KMS-11 (cell line): Measurements from ENCODE around the gene ENTR1.

Experiments
- H2AFZ ChIP-seq: fragments of 200-600 bp; sonication (generic); 2 replicates; pipeline ENCODE4 v1.6.1; 2016; ENCODE audit warnings: antibody characterized with exemption, mixed run types, low read depth
- H3K27ac ChIP-seq: fragments of 200-600 bp; sonication (generic); 2 replicates; pipeline ENCODE4 v1.6.1; 2016; ENCODE audit warnings: mild to moderate bottlenecking, mixed run types
- H3K27me3 ChIP-seq: fragments of 200-600 bp; sonication (generic); 2 replicates; pipeline ENCODE4 v1.6.1; 2017; ENCODE audit warnings: mild to moderate bottlenecking, low read depth, mixed run types, moderate library complexity; ENCODE audit not compliant: insufficient read depth
- H3K36me3 ChIP-seq: fragments of 200-600 bp; sonication (generic); 2 replicates; pipeline ENCODE4 v1.6.1; 2017; ENCODE audit warnings: mild to moderate bottlenecking, mixed run types; ENCODE audit not compliant: insufficient read depth
- H3K4me1 ChIP-seq: fragments of 200-600 bp; sonication (generic); 2 replicates; pipeline ENCODE4 v1.6.1; 2016; ENCODE audit warnings: mild to moderate bottlenecking, low read depth, mixed run types; ENCODE audit not compliant: poor library complexity, severe bottlenecking
- H3K4me2 ChIP-seq: fragments of 200-600 bp; sonication (generic); 2 replicates; pipeline ENCODE4 v1.7.0; 2016; ENCODE audit warnings: mild to moderate bottlenecking, mixed run types
- H3K4me3 ChIP-seq: fragments of 200-600 bp; sonication (generic); IDR thresholded peaks from 2 replicates; pipeline ENCODE4 v1.6.1; 2017; ENCODE audit warnings: low read depth, low read length, mixed read lengths; ENCODE audit not compliant: insufficient read depth
- H3K79me2 ChIP-seq: fragments of 200-600 bp; sonication (generic); 2 replicates; pipeline ENCODE4 v1.6.1; 2016; ENCODE audit warnings: low read depth, mixed run types; ENCODE audit not compliant: insufficient read depth
- H3K9ac ChIP-seq: fragments of 200-600 bp; sonication (generic); 2 replicates; pipeline ENCODE4 v1.6.1; 2016; ENCODE audit warnings: mild to moderate bottlenecking, mixed run types
- H4K20me1 ChIP-seq: fragments of 200-600 bp; sonication (generic); 2 replicates; pipeline ENCODE4 v1.6.1; 2016; ENCODE audit warnings: mild to moderate bottlenecking, mixed run types; ENCODE audit not compliant: insufficient read depth
- TF ChIP-seq, protein P1 (sequence below): fragments of 200-600 bp; sonication (generic); conservative IDR thresholded peaks from 2 replicates; pipeline ENCODE4 v1.6.1; 2017; ENCODE audit warnings: low read depth, mild to moderate bottlenecking, antibody characterized with exemption, low read length, moderate library complexity, mixed read lengths

Gene ENTR1

DNA sequence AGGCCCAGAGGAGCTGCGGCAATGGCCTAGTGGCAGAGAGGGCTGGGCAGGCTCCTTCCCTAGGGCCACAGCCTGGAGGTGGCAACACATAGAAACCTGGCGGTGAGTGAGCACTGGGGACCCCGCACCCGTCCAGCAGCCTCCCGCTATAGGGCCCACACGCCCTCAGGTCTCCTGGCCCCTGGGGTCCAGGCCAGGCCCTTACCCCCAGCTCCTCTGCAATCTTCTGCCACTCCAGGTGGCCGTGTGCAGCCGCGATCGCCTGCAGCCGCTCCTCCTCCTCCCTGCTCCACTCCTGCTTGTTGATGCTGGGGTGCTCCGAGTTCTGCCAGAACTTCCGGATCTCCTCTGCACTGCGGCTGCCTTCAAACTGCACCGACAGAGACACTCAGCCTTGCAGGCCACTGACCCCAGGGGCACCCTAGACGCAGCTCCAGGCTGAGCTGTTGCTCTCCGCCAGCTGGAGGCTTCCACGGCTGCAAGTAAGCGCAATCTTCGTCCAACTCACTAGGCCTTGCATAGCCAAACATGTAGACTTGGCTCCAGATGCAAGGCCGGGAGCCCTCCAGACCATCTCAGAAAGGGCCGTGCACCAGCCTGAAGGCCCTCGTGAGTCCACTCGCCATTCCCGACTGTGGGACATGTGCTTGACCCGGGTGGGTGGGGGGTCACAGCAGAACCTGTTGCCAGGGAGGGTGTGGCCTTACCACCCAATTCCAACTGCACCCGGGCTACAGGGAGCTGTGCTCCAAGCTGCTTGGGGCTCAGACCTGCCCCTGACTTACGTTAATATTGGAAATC is 18.5 kb downstream of the ENTR1 start:
- peaks cover 4% of the 10 kb centered on the region; the same call in 1 of the 2 replicates for H3K36me3 ChIP-seq
- H3K4me3 ChIP-seq = no peak overlapping the region

DNA sequence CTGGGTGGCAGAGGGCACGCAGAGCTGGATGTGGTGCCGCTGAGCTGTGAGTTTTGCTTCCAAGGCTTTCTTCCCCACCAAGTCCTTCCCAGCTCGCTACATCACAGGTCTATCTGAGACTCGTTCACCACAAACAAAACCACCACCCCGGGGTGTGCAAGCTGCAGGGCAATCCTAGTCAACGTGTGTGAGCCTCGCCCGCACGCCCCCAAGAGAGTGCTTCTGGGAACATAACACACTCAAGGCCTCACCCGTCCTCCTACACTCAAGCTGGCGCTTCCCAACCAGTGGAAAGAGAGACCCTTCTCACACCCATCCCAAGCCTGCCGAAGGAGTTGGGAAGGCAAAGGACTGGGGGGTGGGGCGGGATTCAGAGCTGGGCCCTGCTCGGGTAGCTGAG is 21.0 kb downstream of the ENTR1 start:
- no peaks in the 10 kb centered on the region for H4K20me1 ChIP-seq

More for the DNA sequence above, 18.5 kb downstream of the ENTR1 start:
- no peaks in the 10 kb centered on the region for H3K4me1 ChIP-seq
- no peak overlapping the region for H2AFZ ChIP-seq
- H3K9ac ChIP-seq = no peak overlapping the region
- no peaks in the 10 kb centered on the region for H4K20me1 ChIP-seq
- H3K79me2 ChIP-seq = no peaks in the 10 kb centered on the region
- TF ChIP-seq, protein P1, sequence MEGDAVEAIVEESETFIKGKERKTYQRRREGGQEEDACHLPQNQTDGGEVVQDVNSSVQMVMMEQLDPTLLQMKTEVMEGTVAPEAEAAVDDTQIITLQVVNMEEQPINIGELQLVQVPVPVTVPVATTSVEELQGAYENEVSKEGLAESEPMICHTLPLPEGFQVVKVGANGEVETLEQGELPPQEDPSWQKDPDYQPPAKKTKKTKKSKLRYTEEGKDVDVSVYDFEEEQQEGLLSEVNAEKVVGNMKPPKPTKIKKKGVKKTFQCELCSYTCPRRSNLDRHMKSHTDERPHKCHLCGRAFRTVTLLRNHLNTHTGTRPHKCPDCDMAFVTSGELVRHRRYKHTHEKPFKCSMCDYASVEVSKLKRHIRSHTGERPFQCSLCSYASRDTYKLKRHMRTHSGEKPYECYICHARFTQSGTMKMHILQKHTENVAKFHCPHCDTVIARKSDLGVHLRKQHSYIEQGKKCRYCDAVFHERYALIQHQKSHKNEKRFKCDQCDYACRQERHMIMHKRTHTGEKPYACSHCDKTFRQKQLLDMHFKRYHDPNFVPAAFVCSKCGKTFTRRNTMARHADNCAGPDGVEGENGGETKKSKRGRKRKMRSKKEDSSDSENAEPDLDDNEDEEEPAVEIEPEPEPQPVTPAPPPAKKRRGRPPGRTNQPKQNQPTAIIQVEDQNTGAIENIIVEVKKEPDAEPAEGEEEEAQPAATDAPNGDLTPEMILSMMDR = no peak
- no peak overlapping the region for H3K27ac ChIP-seq
- H3K4me2 ChIP-seq = no peak overlapping the region
- no peaks in the 10 kb centered on the region for H3K27me3 ChIP-seq

DNA sequence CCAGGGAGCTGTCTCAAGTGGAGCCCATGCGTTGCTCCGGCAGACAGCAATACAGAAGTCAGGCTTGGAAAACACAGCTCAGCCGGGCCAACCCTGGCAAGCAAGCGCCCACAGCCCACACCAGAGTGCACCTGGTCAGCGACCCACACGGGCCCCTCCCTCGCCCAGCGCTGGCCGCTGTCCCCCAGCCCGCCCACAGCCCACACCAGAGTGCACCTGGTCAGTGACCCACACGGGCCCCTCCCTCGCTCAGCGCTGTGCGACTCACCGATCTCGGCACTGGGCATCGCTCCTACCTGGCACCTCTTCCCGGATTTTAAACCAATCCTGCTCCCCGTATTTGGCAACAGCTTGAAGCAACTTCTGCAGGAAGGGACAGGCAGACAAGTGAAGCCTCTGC is 23.2 kb downstream of the ENTR1 start:
- Histone ChIP-seq H3K27ac (no peak overlapping the region), H3K79me2 (no peaks in the 10 kb centered on the region), H4K20me1 (no peaks in the 10 kb centered on the region), H3K36me3 (0 out of 2 replicates have a peak, but pooled peaks cover 4% of the 10 kb centered on the region), H3K4me3 (no peak overlapping the region), H2AFZ (no peak overlapping the region), H3K9ac (no peak overlapping the region), H3K4me1 (no peaks in the 10 kb centered on the region), H3K27me3 (no peaks in the 10 kb centered on the region), H3K4me2 (no peak overlapping the region)
- TF ChIP-seq, protein P1 = no peak

More for the DNA sequence above, 21.0 kb downstream of the ENTR1 start:
- Histone ChIP-seq H3K9ac (no peak overlapping the region), H3K27ac (no peak overlapping the region), H3K79me2 (no peaks in the 10 kb centered on the region), H3K4me2 (no peak overlapping the region), H3K27me3 (no peaks in the 10 kb centered on the region), H3K4me1 (no peaks in the 10 kb centered on the region), H3K4me3 (no peak overlapping the region), H3K36me3 (0 out of 2 replicates have a peak, but pooled peaks cover 4% of the 10 kb centered on the region), H2AFZ (no peak overlapping the region)
- TF ChIP-seq, protein P1 = no peak

DNA sequence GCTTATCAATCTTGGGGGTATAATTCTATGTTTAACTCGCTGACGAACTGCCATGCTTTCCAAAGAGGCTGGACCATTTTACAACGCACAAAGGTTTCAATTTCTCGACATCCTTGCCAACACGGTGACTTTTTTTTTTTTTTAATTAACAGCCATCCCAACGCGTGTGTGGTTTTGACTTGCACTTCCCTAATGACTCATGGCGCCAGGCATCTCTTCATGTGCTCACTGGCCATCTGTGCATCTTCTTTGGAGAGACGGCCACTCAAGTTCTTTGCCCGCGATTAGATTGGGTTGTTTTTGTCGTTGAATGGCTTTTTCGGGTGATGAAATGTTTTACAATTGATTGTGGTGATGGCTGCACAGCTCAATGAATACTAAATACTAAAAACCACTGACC is 24.4 kb downstream of the ENTR1 start:
- Histone ChIP-seq H3K9ac (no peak overlapping the region), H3K4me3 (no peak overlapping the region), H3K27ac (no peak overlapping the region), H3K36me3 (0 out of 2 replicates have a peak, but pooled peaks cover 4% of the 10 kb centered on the region), H3K4me2 (no peak overlapping the region), H2AFZ (no peak overlapping the region), H3K27me3 (no peaks in the 10 kb centered on the region), H3K4me1 (no peaks in the 10 kb centered on the region), H4K20me1 (no peaks in the 10 kb centered on the region), H3K79me2 (no peaks in the 10 kb centered on the region)
- TF ChIP-seq, protein P1 = no peak
